H9 (cell line): ENCODE results near the gene ADGB. TPM values are rescaled to one million over a fixed set of nuclear protein-coding genes. Genes with fewer than 3 reads are reported as not detected.

ENCODE experiments used
- DNase-seq: peaks from one replicate; pipeline ENCODE4 v3.0.0-alpha.2; 2017
- H2AFZ ChIP-seq: one replicate; pipeline ENCODE4 v1.6.1; 2013; ENCODE audit warnings: mild to moderate bottlenecking, low read length, control low read depth, moderate library complexity
- H2AK5ac ChIP-seq: 2 replicates; pipeline ENCODE4 v1.6.1; 2013; ENCODE audit warnings: low read length, control low read depth, mixed read lengths; ENCODE audit not compliant: insufficient read length
- H2BK120ac ChIP-seq: one replicate; pipeline ENCODE4 v1.6.1; 2013; ENCODE audit warnings: low read depth, mild to moderate bottlenecking, low read length, control low read depth, inconsistent platforms; ENCODE audit not compliant: poor library complexity, severe bottlenecking
- H2BK12ac ChIP-seq: 2 replicates; pipeline ENCODE4 v1.6.1; 2013; ENCODE audit warnings: low read length, control low read depth, mixed read lengths, low read depth; ENCODE audit not compliant: insufficient read length
- H2BK15ac ChIP-seq: 2 replicates; pipeline ENCODE4 v1.6.1; 2013; ENCODE audit warnings: low read depth, low read length, control low read depth
- H2BK20ac ChIP-seq: one replicate; pipeline ENCODE4 v1.6.1; 2013; ENCODE audit warnings: low read depth, mild to moderate bottlenecking, low read length, control low read depth, inconsistent platforms; ENCODE audit not compliant: poor library complexity, severe bottlenecking
- H2BK5ac ChIP-seq: 2 replicates; pipeline ENCODE4 v1.6.1; 2013; ENCODE audit warnings: low read length, control low read depth, mixed read lengths; ENCODE audit not compliant: insufficient read length
- H3K14ac ChIP-seq: 2 replicates; pipeline ENCODE4 v1.6.1; 2013; ENCODE audit warnings: low read length, control low read depth; ENCODE audit not compliant: insufficient read depth
- H3K18ac ChIP-seq: 2 replicates; pipeline ENCODE4 v1.6.1; 2013; ENCODE audit warnings: low read depth, mild to moderate bottlenecking, mixed read lengths, low read length, control low read depth; ENCODE audit not compliant: insufficient read length
- H3K23ac ChIP-seq: 2 replicates; pipeline ENCODE4 v1.6.1; 2013; ENCODE audit warnings: low read length, control low read depth, mixed read lengths, low read depth; ENCODE audit not compliant: insufficient read length
- H3K23me2 ChIP-seq: 2 replicates; pipeline ENCODE4 v1.6.1; 2013; ENCODE audit warnings: low read depth, mild to moderate bottlenecking, mixed read lengths, low read length, control low read depth; ENCODE audit not compliant: insufficient read length, poor library complexity, severe bottlenecking
- H3K27ac ChIP-seq: 2 replicates; pipeline ENCODE4 v1.5.1; 2013; ENCODE audit warnings: low read length, control low read depth, mixed read lengths, low read depth; ENCODE audit not compliant: insufficient read length
- H3K27me3 ChIP-seq: 2 replicates; pipeline ENCODE4 v1.6.1; 2013; ENCODE audit warnings: low read length, control low read depth, inconsistent platforms; ENCODE audit not compliant: insufficient read depth
- H3K4ac ChIP-seq: 2 replicates; pipeline ENCODE4 v1.6.1; 2013; ENCODE audit warnings: low read depth, mild to moderate bottlenecking, control low read depth, inconsistent platforms, low read length, moderate library complexity
- H3K4me1 ChIP-seq: 2 replicates; pipeline ENCODE4 v1.6.1; 2013; ENCODE audit warnings: low read length, control low read depth, inconsistent platforms; ENCODE audit not compliant: insufficient read depth
- H3K4me2 ChIP-seq: 2 replicates; pipeline ENCODE4 v1.6.1; 2013; ENCODE audit warnings: low read length, control low read depth, mixed read lengths; ENCODE audit not compliant: insufficient read length, insufficient read depth
- H3K56ac ChIP-seq: 2 replicates; pipeline ENCODE4 v1.6.1; 2013; ENCODE audit warnings: low read depth, mild to moderate bottlenecking, mixed read lengths, low read length, control low read depth; ENCODE audit not compliant: insufficient read length
- H3K79me1 ChIP-seq: 2 replicates; pipeline ENCODE4 v1.6.1; 2013; ENCODE audit warnings: low read depth, mild to moderate bottlenecking, moderate library complexity, low read length, control low read depth, inconsistent platforms; ENCODE audit not compliant: insufficient read depth, poor library complexity, severe bottlenecking
- H3K79me2 ChIP-seq: 2 replicates; pipeline ENCODE4 v1.6.1; 2013; ENCODE audit warnings: low read length, control low read depth, inconsistent platforms; ENCODE audit not compliant: insufficient read depth
- H3K9ac ChIP-seq: 2 replicates; pipeline ENCODE4 v1.6.1; 2013; ENCODE audit warnings: low read length, control low read depth, mixed read lengths; ENCODE audit not compliant: insufficient read length; ENCODE audit errors: extremely low read depth
- H3K9me3 ChIP-seq: one replicate; pipeline ENCODE4 v1.6.1; 2013; ENCODE audit warnings: low read depth, low read length, inconsistent platforms; ENCODE audit not compliant: control insufficient read depth
- H3T11ph ChIP-seq: one replicate; pipeline ENCODE4 v1.6.1; 2013; ENCODE audit warnings: mild to moderate bottlenecking, low read length, control low read depth, inconsistent platforms
- H4K20me1 ChIP-seq: one replicate; pipeline ENCODE4 v1.6.1; 2013; ENCODE audit not compliant: control insufficient read depth, insufficient read length, insufficient read depth
- H4K5ac ChIP-seq: 2 replicates; pipeline ENCODE4 v1.6.1; 2013; ENCODE audit warnings: low read depth, mild to moderate bottlenecking, mixed read lengths, low read length, control low read depth; ENCODE audit not compliant: insufficient read length
- H4K8ac ChIP-seq: replicated peaks from 2 replicates; pipeline ENCODE4 v1.6.1; 2013; ENCODE audit warnings: low read length, control low read depth, mixed read lengths, low read depth; ENCODE audit not compliant: insufficient read length
- H4K91ac ChIP-seq: 2 replicates; pipeline ENCODE4 v1.6.1; 2013; ENCODE audit warnings: low read depth, mild to moderate bottlenecking, moderate library complexity, mixed read lengths, low read length, control low read depth; ENCODE audit not compliant: insufficient read length
- H3K27ac Mint-ChIP-seq, 3 experiments: 2 replicates in 2 of 3; 3 replicates in 1 of 3; pipeline ENCODE4 v1.8.0; 2020 to 2021; ENCODE audit warnings: mixed read lengths in 3 of 3, mild to moderate bottlenecking in 1 of 3, moderate library complexity in 1 of 3
- H3K27me3 Mint-ChIP-seq: 2 replicates; pipeline ENCODE4 v1.8.0; 2021; ENCODE audit warnings: low read depth, mild to moderate bottlenecking, moderate library complexity, mixed read lengths
- H3K36me3 Mint-ChIP-seq, 3 experiments: 2 replicates in 2 of 3; 3 replicates in 1 of 3; pipeline ENCODE4 v1.8.0; 2020 to 2021; ENCODE audit warnings: low read depth in 3 of 3, mixed read lengths in 3 of 3; ENCODE audit not compliant: insufficient read depth in 1 of 3
- H3K4me1 Mint-ChIP-seq, 2 experiments: 2 replicates each; pipeline ENCODE4 v1.8.0; 2020; ENCODE audit warnings: mixed read lengths in 2 of 2
- H3K4me3 Mint-ChIP-seq, 2 experiments: 2 replicates in 1 of 2; 3 replicates in 1 of 2; pipeline ENCODE4 v1.8.0; 2020 to 2021; ENCODE audit warnings: mild to moderate bottlenecking in 2 of 2, mixed read lengths in 2 of 2, moderate library complexity in 1 of 2
- H3K9me3 Mint-ChIP-seq, 2 experiments: 2 replicates in 1 of 2; 3 replicates in 1 of 2; pipeline ENCODE4 v1.8.0; 2020; ENCODE audit warnings: mild to moderate bottlenecking in 2 of 2, mixed read lengths in 2 of 2, moderate library complexity in 1 of 2
- WGBS: extraction: QIAGEN DNeasy Blood & Tissue Kit; methylation state at CpG from one replicate; pipeline ENCODE4 v1.1.7; 2013; ENCODE audit warnings: missing lambda C conversion rate, low lambda C conversion rate, mixed read lengths; ENCODE audit not compliant: insufficient read length; ENCODE audit errors: extremely low coverage; 5-methylcytosine and 5-hydroxymethylcytosine counted together
- total RNA-seq: library from RNA; stranded (reverse); gene quantifications from 2 replicates; pipeline ENCODE4 v1.2.1, GENCODE V29; 2021
- TF ChIP-seq, protein P1 (sequence below): fragments of 200-600 bp; sonication (generic); conservative IDR thresholded peaks from 3 replicates; pipeline ENCODE4 v1.8.0; 2021; ENCODE audit warnings: antibody characterized with exemption, mild to moderate bottlenecking

The ADGB gene
- total RNA-seq, 1 experiment from 2014 or later, result not detected

GRCh38 chr6:146739696-146740095 is 140.9 kb downstream of the ADGB start:
- H3K18ac ChIP-seq, result no peak overlapping the region
- Mint-ChIP-seq H3K27ac (no peak overlapping the region), H3K4me3 (no peak overlapping the region), H3K27me3 (no peaks in the 10 kb centered on the region), H3K4me1 (peaks cover 0 to 7% of the 10 kb centered on the region in 2 experiments; a peak in 3 of 4 replicates), H3K9me3 (no peaks in the 10 kb centered on the region), H3K36me3 (no peaks in the 10 kb centered on the region)
- H3K9me3 ChIP-seq, result no peaks in the 10 kb centered on the region
- no peak overlapping the region for H3K27ac ChIP-seq
- no peaks in the 10 kb centered on the region for H4K20me1 ChIP-seq
- TF ChIP-seq, protein P1, sequence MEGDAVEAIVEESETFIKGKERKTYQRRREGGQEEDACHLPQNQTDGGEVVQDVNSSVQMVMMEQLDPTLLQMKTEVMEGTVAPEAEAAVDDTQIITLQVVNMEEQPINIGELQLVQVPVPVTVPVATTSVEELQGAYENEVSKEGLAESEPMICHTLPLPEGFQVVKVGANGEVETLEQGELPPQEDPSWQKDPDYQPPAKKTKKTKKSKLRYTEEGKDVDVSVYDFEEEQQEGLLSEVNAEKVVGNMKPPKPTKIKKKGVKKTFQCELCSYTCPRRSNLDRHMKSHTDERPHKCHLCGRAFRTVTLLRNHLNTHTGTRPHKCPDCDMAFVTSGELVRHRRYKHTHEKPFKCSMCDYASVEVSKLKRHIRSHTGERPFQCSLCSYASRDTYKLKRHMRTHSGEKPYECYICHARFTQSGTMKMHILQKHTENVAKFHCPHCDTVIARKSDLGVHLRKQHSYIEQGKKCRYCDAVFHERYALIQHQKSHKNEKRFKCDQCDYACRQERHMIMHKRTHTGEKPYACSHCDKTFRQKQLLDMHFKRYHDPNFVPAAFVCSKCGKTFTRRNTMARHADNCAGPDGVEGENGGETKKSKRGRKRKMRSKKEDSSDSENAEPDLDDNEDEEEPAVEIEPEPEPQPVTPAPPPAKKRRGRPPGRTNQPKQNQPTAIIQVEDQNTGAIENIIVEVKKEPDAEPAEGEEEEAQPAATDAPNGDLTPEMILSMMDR, result no peak
- no peaks in the 10 kb centered on the region for H3K23me2 ChIP-seq
- H4K8ac ChIP-seq, result no peak overlapping the region
- H2BK20ac ChIP-seq, result no peak overlapping the region
- no peak overlapping the region for H3K4ac ChIP-seq
- no peak overlapping the region for H3K9ac ChIP-seq
- H4K91ac ChIP-seq, result no peak overlapping the region
- H2BK15ac ChIP-seq, result no peak overlapping the region
- H3K4me2 ChIP-seq, result no peak overlapping the region
- no peak overlapping the region for H2BK120ac ChIP-seq
- no peaks in the 10 kb centered on the region for H3K79me2 ChIP-seq
- H3T11ph ChIP-seq, result no peak overlapping the region
- H2BK12ac ChIP-seq, result no peak overlapping the region
- no peak overlapping the region for H4K5ac ChIP-seq
- no peaks in the 10 kb centered on the region for H3K27me3 ChIP-seq
- no peak overlapping the region for H3K56ac ChIP-seq
- no peak overlapping the region for H2AFZ ChIP-seq
- no peak for DNase-seq
- H2BK5ac ChIP-seq, result no peak overlapping the region
- no peaks in the 10 kb centered on the region for H3K4me1 ChIP-seq
- H3K79me1 ChIP-seq, result no peaks in the 10 kb centered on the region
- H3K14ac ChIP-seq, result no peak overlapping the region
- H2AK5ac ChIP-seq, result no peak overlapping the region
- H3K23ac ChIP-seq, result no peak overlapping the region
- WGBS, result no CpG with 5 or more reads among the region's 3 CpGs
